GM19023 (cell line): ENCODE measurements around the gene ECM1.

ENCODE experiments used
- ATAC-seq: cut with Tn5 transposase; IDR thresholded peaks from one replicate; pipeline ENCODE4 v1.9.1; 2021; ENCODE audit warnings: mild to moderate bottlenecking, moderate library complexity; ENCODE audit not compliant: unreplicated experiment

Gene ECM1

GRCh38 chr1:150507912-150508864, at the start of gene ECM1:
Gene ECM1, plus strand, starts transcription at chr1:150508109. Its CDS starts 101 bp downstream, at chr1:150508210.
- ATAC-seq: no peak

GRCh38 chr1:150464422-150464826, 43.5 kb upstream of the ECM1 start:
- no peak for ATAC-seq

GRCh38 chr1:150466964-150467363, 40.9 kb upstream of the ECM1 start:
- no peak for ATAC-seq

- ATAC-seq: no peak
Measured at GRCh38 chr1:150469291-150469690, 38.6 kb upstream of the ECM1 start.

GRCh38 chr1:150472601-150473200, 35.2 kb upstream of the ECM1 start:
- no peak for ATAC-seq

GRCh38 chr1:150473659-150474058, 34.2 kb upstream of the ECM1 start:
- no peak for ATAC-seq

- no peak for ATAC-seq
Measured at GRCh38 chr1:150474869-150475268, 33.0 kb upstream of the ECM1 start.

- ATAC-seq: no peak
Measured at GRCh38 chr1:150476754-150477153, 31.2 kb upstream of the ECM1 start.

- ATAC-seq: no peak
Measured at GRCh38 chr1:150477320-150477719, 30.6 kb upstream of the ECM1 start.

GRCh38 chr1:150477733-150478132, 30.2 kb upstream of the ECM1 start:
- ATAC-seq: no peak

- ATAC-seq: no peak
Measured at GRCh38 chr1:150479370-150479769, 28.5 kb upstream of the ECM1 start.

GRCh38 chr1:150479927-150480352, 28.0 kb upstream of the ECM1 start:
- ATAC-seq: no peak

GRCh38 chr1:150484431-150484830, 23.5 kb upstream of the ECM1 start:
- no peak for ATAC-seq

- no peak for ATAC-seq
Measured at GRCh38 chr1:150484861-150485260, 23.0 kb upstream of the ECM1 start.

- peak; percentile 99 for ATAC-seq
Measured at GRCh38 chr1:150486966-150487762, 20.7 kb upstream of the ECM1 start, which contains the start of gene TARS2. Gene TARS2, plus strand, starts transcription at chr1:150487419. Its CDS starts 32 bp downstream, at chr1:150487451.

GRCh38 chr1:150487763-150488115, 20.2 kb upstream of the ECM1 start:
- ATAC-seq: no peak

- ATAC-seq: no peak
Measured at GRCh38 chr1:150493175-150493574, 14.7 kb upstream of the ECM1 start.

GRCh38 chr1:150498342-150498741, 9.6 kb upstream of the ECM1 start:
- ATAC-seq: no peak

- no peak for ATAC-seq
Measured at GRCh38 chr1:150505431-150505830, 2.5 kb upstream of the ECM1 start.

GRCh38 chr1:150508982-150509381, 1.1 kb downstream of the ECM1 start:
- ATAC-seq: no peak

- ATAC-seq: no peak
Measured at GRCh38 chr1:150511551-150511950, 3.6 kb downstream of the ECM1 start.
